Lower leg skin (tissue), 3 donors: ENCODE measurements around the gene WDR38.

Experiments
- CTCF ChIP-seq, 3 donors: fragments of 450-650 bp; IDR thresholded peaks; one replicate each; pipeline ENCODE4 v1.5.1; 2016; ENCODE audit warnings: antibody characterized with exemption in 3 of 3, mild to moderate bottlenecking in 3 of 3, moderate library complexity in 2 of 3
- POLR2A ChIP-seq, 2 donors: fragments of 450-650 bp; IDR thresholded peaks; one replicate each; pipeline ENCODE4 v1.6.1; 2016 to 2017; ENCODE audit warnings: antibody characterized with exemption in 2 of 2, mild to moderate bottlenecking in 1 of 2, moderate library complexity in 1 of 2

GRCh38 chr9:124814164-124814535, 39.1 kb upstream of the WDR38 start:
- TF ChIP-seq CTCF (IDR thresholded peaks at IDR 0.05) (no peak), POLR2A (IDR thresholded peaks at IDR 0.05) (no peak)
